HepG2 (cell line): ENCODE data around the gene AFDN. TPM values are rescaled to one million over a fixed set of nuclear protein-coding genes. Genes with fewer than 3 reads are reported as not detected.
A peak's percentile ranks its signal among the peaks of the same experiment; 100 is the strongest.

Experiments used
- CBX5 ChIP-seq: sonication (generic); formaldehyde crosslinking; IDR thresholded peaks from 2 replicates; pipeline ENCODE4 v1.4.0; 2020; ENCODE audit warnings: missing genetic modification reagents, borderline replicate concordance
- DZIP1 ChIP-seq: sonication (generic); formaldehyde crosslinking; IDR thresholded peaks from 2 replicates; pipeline ENCODE4 v1.5.0; 2020; ENCODE audit warnings: mild to moderate bottlenecking, missing genetic modification reagents
- HMGA1 ChIP-seq: sonication (generic); formaldehyde crosslinking; conservative IDR thresholded peaks from 2 replicates; pipeline ENCODE4 v1.4.0; 2020; ENCODE audit warnings: missing genetic modification reagents
- HNF4A ChIP-seq: sonication (generic); formaldehyde crosslinking; IDR thresholded peaks from 2 replicates; pipeline ENCODE4 v1.4.0; 2020; ENCODE audit warnings: missing genetic modification reagents
- JDP2 ChIP-seq: sonication (generic); formaldehyde crosslinking; IDR thresholded peaks from 2 replicates; pipeline ENCODE4 v1.8.1; 2022; ENCODE audit warnings: missing genetic modification reagents, borderline replicate concordance
- MYPOP ChIP-seq: sonication (generic); formaldehyde crosslinking; IDR thresholded peaks from 2 replicates; pipeline ENCODE4 v1.8.1; 2023; ENCODE audit warnings: mild to moderate bottlenecking, moderate library complexity, missing genetic modification reagents
- PITX1 ChIP-seq: sonication (generic); formaldehyde crosslinking; IDR thresholded peaks from 2 replicates; pipeline ENCODE4 v1.5.1; 2020; ENCODE audit warnings: mild to moderate bottlenecking, missing genetic modification reagents
- REL ChIP-seq: sonication (generic); formaldehyde crosslinking; conservative IDR thresholded peaks from 2 replicates; pipeline ENCODE4 v1.8.0; 2022; ENCODE audit warnings: mild to moderate bottlenecking, missing genetic modification reagents, moderate library complexity
- ZBTB10 ChIP-seq: sonication (generic); formaldehyde crosslinking; IDR thresholded peaks from 2 replicates; pipeline ENCODE4 v1.4.0; 2020; ENCODE audit warnings: missing genetic modification reagents, borderline replicate concordance
- ZBTB14 ChIP-seq: sonication (generic); formaldehyde crosslinking; IDR thresholded peaks from 2 replicates; pipeline ENCODE4 v1.4.0; 2020; ENCODE audit warnings: missing genetic modification reagents
- ZBTB38 ChIP-seq: sonication (generic); formaldehyde crosslinking; IDR thresholded peaks from 2 replicates; pipeline ENCODE4 v1.5.1; 2020; ENCODE audit warnings: mild to moderate bottlenecking, missing genetic modification reagents
- ZNF10 ChIP-seq: sonication (generic); formaldehyde crosslinking; IDR thresholded peaks from 2 replicates; pipeline ENCODE4 v1.4.0; 2020; ENCODE audit warnings: mild to moderate bottlenecking, low read depth, missing genetic modification reagents, borderline replicate concordance
- ZNF207 ChIP-seq: fragments of 450-650 bp; IDR thresholded peaks from 2 replicates; pipeline ENCODE4 v1.6.1; 2016; ENCODE audit warnings: antibody characterized with exemption, borderline replicate concordance
- ZNF276 ChIP-seq: sonication (generic); formaldehyde crosslinking; IDR thresholded peaks from 2 replicates; pipeline ENCODE4 v1.4.0; 2020; ENCODE audit warnings: mild to moderate bottlenecking, low read depth, missing genetic modification reagents
- ZNF362 ChIP-seq: sonication (generic); formaldehyde crosslinking; IDR thresholded peaks from 2 replicates; pipeline ENCODE4 v1.4.0; 2020; ENCODE audit warnings: missing genetic modification reagents, mild to moderate bottlenecking, borderline replicate concordance
- ZNF598 ChIP-seq: sonication (generic); formaldehyde crosslinking; IDR thresholded peaks from 2 replicates; pipeline ENCODE4 v1.5.1; 2020; ENCODE audit warnings: mild to moderate bottlenecking, missing genetic modification reagents, borderline replicate concordance
- ZNF672 ChIP-seq: sonication (generic); formaldehyde crosslinking; IDR thresholded peaks from 2 replicates; pipeline ENCODE4 v1.8.1; 2022; ENCODE audit warnings: missing genetic modification reagents
- polyA plus RNA-seq, 8 experiments: library from polyadenylated mRNA; depleted of rRNA in 3 of 8; stranded (reverse) in 7 of 8; unstranded in 1 of 8; fragments of >200 nt; fragmentation: Illumina TruSeq in 4 of 8; extraction: Trizol in 4 of 8; gene quantifications; 2 replicates each; pipeline versions ENCODE4 v1.2.1 to v1.2.3, GENCODE V29; 2011 to 2016; ENCODE audit warnings: low read depth in 4 of 8, missing spikeins in 1 of 8, mixed read lengths in 1 of 8; ENCODE audit not compliant: insufficient read depth in 1 of 8
- total RNA-seq, 5 experiments: library from RNA; depleted of rRNA; stranded (reverse); fragments of >200 nt; fragmentation: Illumina TruSeq; extraction: Trizol; gene quantifications; 2 replicates each; pipeline ENCODE4 v1.2.3, GENCODE V29; 2016; ENCODE audit warnings: low read depth in 1 of 5

Gene AFDN
- total and polyA plus RNA-seq, 2 of the 13 experiments (the other 11 are each of a cell fraction or from before 2014, with no cell fraction given) = 136 to 151 TPM

GRCh38 chr6:167827583-167828324 is 1.0 kb downstream of the AFDN start (continued):
- TF ChIP-seq DZIP1 (CRISPR knock-in tag) (no peak), ZBTB10 (peak; percentile 44; the same call in 1 of the 2 replicates), MYPOP (no peak), REL (no peak), PITX1 (no peak), HNF4A (CRISPR knock-in tag) (0 out of 2 replicates have a peak, but pooled peaks have one; percentile 3), JDP2 (CRISPR knock-in tag) (no peak; the same call in 1 of the 2 replicates), ZNF276 (no peak), ZNF207 (no peak), ZBTB38 (CRISPR knock-in tag) (peak; percentile 45; the same call in 1 of the 2 replicates), CBX5 (no peak), ZNF672 (CRISPR knock-in tag) (peak; percentile 25; the same call in 1 of the 2 replicates), ZNF598 (CRISPR knock-in tag) (no peak; the same call in 1 of the 2 replicates), HMGA1 (CRISPR knock-in tag) (no peak), ZNF10 (CRISPR knock-in tag) (no peak), ZNF362 (CRISPR knock-in tag) (peak; percentile 61; the same call in 1 of the 2 replicates), ZBTB14 (CRISPR knock-in tag) (peak; percentile 78)
